ENCODE results near the gene ALDOC.

DNA sequence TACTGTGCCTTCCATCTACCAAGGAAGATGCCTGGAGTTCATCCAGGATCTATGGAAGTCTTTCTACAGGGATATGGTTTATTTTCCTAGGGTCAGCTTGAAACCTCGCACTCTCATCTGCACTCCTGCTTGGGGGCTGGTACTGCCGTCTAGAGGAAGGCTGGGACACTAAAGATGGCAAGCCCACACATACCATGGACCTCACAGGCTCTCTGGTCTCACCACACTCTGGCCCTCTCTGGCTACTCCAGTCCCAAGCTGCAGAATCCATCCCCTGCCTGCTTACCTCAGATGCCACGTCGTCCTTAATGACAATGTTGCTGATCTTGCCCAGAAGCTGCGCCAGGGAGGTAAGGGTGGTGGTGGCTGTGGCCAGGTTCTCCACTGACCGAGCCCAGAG lies 22.1 kb downstream of the ALDOC start:
- TF ChIP-seq, protein P1, sequence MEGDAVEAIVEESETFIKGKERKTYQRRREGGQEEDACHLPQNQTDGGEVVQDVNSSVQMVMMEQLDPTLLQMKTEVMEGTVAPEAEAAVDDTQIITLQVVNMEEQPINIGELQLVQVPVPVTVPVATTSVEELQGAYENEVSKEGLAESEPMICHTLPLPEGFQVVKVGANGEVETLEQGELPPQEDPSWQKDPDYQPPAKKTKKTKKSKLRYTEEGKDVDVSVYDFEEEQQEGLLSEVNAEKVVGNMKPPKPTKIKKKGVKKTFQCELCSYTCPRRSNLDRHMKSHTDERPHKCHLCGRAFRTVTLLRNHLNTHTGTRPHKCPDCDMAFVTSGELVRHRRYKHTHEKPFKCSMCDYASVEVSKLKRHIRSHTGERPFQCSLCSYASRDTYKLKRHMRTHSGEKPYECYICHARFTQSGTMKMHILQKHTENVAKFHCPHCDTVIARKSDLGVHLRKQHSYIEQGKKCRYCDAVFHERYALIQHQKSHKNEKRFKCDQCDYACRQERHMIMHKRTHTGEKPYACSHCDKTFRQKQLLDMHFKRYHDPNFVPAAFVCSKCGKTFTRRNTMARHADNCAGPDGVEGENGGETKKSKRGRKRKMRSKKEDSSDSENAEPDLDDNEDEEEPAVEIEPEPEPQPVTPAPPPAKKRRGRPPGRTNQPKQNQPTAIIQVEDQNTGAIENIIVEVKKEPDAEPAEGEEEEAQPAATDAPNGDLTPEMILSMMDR (conservative IDR thresholded peaks at IDR 0.05; ENCODE audit: low read length) = no peak
- no peak for TF ChIP-seq EZH2phosphoT487 (IDR thresholded peaks at IDR 0.05; ENCODE audit: borderline replicate concordance)

Measured in Loucy (cell line).